GM15510 (cell line): ENCODE measurements around the gene RAB5IF.
A peak's percentile ranks its signal among the peaks of the same experiment; 100 is the strongest.

Experiments used
- POLR2A ChIP-seq: IDR thresholded peaks from 3 replicates; pipeline ENCODE4 v1.6.1; 2011; ENCODE audit warnings: borderline replicate concordance; ENCODE audit not compliant: insufficient read length; ENCODE audit errors: extremely low read depth

Gene RAB5IF

GRCh38 chr20:36605399-36606157 is at the start of gene RAB5IF:
TSS of gene RAB5IF (plus strand) at chr20:36605779. CDS start at chr20:36605952, 173 bp downstream.
- peak; percentile 86 for TF ChIP-seq POLR2A

GRCh38 chr20:36562724-36563123 is 42.9 kb upstream of the RAB5IF start:
- TF ChIP-seq POLR2A: no peak

GRCh38 chr20:36563374-36563773 is 42.2 kb upstream of the RAB5IF start:
- TF ChIP-seq POLR2A: no peak

GRCh38 chr20:36565520-36565919 is 40.1 kb upstream of the RAB5IF start:
- TF ChIP-seq POLR2A: no peak

- no peak for TF ChIP-seq POLR2A
Measured at GRCh38 chr20:36569847-36570429, 35.6 kb upstream of the RAB5IF start.

- no peak for TF ChIP-seq POLR2A
Measured at GRCh38 chr20:36571564-36572504, 33.7 kb upstream of the RAB5IF start.

- no peak for TF ChIP-seq POLR2A
Measured at GRCh38 chr20:36572701-36573102, 32.9 kb upstream of the RAB5IF start.

GRCh38 chr20:36573103-36573797 is 32.3 kb upstream of the RAB5IF start, which contains the start of gene TGIF2:
TSS of gene TGIF2 (plus strand) at chr20:36573597. CDS start at chr20:36578775, 5,178 bp downstream.
- peak; percentile 76 for TF ChIP-seq POLR2A

- no peak for TF ChIP-seq POLR2A
Measured at GRCh38 chr20:36573798-36574365, 31.7 kb upstream of the RAB5IF start.

GRCh38 chr20:36574366-36575135 is 31.0 kb upstream of the RAB5IF start:
- TF ChIP-seq POLR2A: peak; percentile 34

GRCh38 chr20:36576081-36576445 is 29.5 kb upstream of the RAB5IF start:
- TF ChIP-seq POLR2A: no peak

- TF ChIP-seq POLR2A: no peak
Measured at GRCh38 chr20:36578356-36579041, 27.1 kb upstream of the RAB5IF start.

- no peak for TF ChIP-seq POLR2A
Measured at GRCh38 chr20:36579996-36580545, 25.5 kb upstream of the RAB5IF start.
